GM12874 (cell line): ENCODE measurements around the gene CILP.

Experiments used
- TF ChIP-seq, protein P1 (sequence below): IDR thresholded peaks from 2 replicates; pipeline ENCODE4 v1.5.1; 2011; ENCODE audit warnings: low read depth, mild to moderate bottlenecking, control low read depth, low read length, moderate library complexity; ENCODE audit not compliant: insufficient read depth

The CILP gene

DNA sequence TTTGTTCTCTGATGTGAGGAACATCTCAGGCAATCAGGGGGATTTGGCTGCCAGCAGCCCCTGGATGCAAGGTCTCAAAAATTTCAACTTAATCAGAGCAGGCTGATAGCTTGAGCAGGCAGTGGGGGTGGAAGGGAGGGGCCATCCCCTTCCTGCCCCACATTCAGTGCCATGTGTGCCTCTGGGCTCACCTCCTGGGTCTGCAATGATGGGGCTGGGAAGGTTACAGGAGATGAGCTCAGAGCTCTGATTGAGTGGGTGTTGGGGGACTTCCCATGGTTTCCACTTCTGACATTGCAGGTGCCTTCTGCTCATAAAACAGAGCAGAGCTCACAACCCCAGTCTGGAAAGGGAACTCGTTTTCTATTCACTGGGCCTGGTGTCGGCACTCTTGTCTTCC lies 38.4 kb upstream of the CILP start:
- TF ChIP-seq, protein P1, sequence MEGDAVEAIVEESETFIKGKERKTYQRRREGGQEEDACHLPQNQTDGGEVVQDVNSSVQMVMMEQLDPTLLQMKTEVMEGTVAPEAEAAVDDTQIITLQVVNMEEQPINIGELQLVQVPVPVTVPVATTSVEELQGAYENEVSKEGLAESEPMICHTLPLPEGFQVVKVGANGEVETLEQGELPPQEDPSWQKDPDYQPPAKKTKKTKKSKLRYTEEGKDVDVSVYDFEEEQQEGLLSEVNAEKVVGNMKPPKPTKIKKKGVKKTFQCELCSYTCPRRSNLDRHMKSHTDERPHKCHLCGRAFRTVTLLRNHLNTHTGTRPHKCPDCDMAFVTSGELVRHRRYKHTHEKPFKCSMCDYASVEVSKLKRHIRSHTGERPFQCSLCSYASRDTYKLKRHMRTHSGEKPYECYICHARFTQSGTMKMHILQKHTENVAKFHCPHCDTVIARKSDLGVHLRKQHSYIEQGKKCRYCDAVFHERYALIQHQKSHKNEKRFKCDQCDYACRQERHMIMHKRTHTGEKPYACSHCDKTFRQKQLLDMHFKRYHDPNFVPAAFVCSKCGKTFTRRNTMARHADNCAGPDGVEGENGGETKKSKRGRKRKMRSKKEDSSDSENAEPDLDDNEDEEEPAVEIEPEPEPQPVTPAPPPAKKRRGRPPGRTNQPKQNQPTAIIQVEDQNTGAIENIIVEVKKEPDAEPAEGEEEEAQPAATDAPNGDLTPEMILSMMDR = no peak

DNA sequence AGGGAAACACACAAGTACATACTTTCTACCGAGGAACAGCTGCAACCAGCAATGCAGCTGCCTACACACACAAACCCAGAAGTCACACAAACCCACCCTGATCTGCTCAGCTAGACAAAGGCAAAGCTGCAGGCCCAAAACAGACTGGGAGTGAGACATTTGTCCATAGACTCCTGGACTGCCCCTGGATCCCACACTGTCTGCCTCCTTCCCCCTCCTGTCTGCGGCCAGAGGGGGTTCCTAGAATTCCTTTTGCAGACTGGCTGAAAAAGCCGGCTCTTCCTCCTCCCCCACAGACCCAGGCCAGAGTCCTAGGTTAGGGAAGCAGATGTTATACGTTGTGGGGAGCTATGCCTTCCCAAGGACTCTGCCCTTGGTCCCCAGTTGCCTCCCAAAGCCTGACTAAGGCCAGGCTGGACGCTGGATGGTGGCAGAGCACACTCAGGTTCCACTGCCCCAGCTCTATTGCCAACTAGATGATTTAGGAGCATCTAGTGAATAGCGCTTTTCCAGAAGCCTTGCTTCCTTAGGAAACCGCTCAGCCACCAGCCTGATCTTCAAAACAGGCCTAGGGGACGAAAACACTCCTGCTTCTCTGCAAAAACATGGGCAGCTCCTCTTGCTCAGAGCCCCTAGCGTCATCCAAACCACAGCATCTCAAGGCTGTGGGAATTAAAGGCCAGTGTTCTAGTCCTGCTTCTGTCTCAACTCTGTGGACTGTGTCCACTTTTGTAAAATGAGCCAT lies 37.4 kb upstream of the CILP start:
- TF ChIP-seq, protein P1 = no peak

DNA sequence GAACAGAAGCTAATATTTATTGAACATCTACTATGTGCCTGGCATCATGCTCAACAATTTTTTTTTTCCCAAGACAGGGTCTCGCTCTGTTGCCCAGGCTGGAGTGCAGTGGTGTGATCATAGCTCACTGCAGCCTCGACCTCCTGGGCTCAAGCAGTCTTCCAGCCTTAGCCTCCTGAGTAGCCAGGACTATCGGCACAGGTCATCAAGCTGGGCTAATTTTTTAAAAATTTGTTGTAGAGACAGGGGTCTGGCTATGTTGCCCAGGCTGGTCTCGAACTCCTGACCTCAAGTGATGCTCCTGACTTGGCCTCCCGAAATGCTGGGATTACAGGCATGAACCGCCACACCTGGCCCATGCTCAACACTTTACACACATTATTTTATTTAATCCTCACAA lies 35.7 kb upstream of the CILP start:
- TF ChIP-seq, protein P1 = no peak

DNA sequence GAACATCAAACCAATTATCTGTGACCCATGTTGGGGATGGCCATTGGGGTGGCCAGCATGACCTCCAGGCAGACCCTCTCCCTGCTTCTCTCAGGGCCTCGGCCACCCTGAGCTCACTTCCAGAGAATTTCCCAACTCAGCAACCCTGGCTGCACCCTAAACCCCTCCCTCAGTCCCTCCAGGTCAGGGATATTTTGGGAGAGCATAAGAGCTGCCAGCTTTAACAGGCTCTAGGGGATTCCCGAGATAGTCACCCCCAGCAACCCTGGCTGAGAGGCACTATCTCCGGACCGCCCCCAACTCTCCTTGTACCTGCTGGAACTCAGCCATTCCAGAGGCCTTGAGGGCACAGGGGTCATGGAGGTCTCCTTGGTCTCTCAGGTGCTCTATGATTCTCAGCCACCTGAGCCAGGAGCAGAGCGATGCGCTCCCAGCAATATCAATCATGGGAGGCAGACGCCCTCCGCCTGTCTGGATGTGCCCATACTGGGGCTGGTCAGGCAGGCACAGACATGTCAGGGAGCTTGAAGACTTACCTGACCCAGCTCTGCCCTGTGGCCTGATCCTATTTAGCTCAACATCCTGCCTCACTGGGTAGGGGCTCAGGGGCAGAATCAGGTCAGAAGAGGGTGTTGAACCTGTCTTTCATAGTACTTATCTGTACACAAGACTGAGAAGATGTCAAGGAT lies 34.9 kb upstream of the CILP start:
- TF ChIP-seq, protein P1 = no peak

DNA sequence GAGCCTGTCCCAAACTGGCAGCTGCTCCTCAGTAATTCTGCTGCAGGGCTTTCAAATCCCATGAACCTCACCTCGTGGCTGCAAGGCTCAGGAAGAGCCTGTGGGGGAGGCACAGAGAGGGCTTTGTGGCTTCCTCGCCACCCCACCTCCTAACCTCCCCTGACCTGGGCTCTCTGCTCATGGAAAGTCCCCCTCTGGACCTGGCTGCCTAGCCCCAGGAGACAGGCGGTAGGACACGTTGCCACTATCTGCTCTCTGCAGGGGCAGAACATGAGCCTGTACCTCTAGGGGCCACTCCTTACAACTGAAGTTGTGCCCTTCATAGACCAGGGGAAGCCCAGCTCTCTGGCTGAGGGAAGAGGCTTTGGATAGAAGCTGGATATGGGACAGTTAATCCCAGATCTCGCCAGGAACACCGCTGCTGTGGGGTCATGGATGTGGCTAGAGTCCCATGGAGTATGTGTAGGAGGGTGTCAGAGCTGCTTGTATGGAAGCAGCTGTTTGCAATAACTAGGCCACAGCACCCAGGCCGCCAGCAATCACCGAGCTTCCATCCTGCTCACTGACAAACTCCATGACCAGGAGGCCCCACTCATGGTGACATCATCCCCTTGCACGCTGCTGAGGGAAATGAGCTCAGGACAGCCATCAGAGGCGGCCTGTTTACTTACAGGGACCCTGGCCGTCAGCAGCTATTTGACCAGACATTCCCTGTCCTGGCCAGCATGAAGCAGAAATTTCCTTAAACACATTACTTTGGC lies 34.0 kb upstream of the CILP start:
- TF ChIP-seq, protein P1 = no peak

DNA sequence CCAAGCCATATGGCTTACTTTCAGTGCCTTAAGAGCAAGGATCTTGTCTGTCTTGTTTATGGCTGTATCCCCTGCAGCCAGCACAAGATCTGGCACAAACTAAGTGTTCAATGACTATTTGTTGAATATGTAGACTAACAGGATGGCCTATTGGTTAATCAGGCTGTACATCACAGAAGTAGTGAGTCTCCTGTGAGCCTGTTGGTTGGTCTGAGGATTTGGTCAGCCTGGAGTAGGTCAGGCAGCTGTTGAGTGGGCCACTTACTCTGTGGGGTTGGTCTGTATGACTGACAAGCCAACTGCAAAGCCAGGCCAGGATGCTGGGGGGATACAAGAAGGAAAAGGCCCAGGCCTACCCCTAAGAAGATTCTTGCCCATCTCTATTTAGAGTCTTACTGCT lies 33.4 kb upstream of the CILP start:
- TF ChIP-seq, protein P1 = no peak

DNA sequence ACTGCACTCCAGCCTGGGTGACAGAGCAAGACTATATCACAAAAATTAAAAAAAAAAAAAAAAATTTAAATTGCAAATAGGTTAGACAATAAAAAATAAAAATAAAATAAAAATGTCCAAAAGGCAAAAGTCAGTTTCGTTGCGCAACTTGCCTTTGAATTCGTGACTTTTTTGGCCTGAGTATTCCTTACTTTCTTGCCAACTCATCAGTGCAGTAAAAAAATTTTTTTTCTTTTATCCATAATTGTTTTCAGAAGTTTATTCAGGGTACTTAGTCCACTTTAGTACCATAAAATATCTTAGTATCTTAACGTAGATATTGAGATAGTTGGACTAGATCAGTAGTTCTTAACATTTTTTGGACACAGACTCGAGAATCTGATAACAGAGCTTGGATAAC lies 22.4 kb upstream of the CILP start:
- TF ChIP-seq, protein P1 = no peak
